ENCODE results near the gene GJD4. TPM values are rescaled to one million over a fixed set of nuclear protein-coding genes. Genes with fewer than 3 reads are reported as not detected.

Gene GJD4
- total RNA-seq, 1 experiment from 2014 or later, result not detected

DNA sequence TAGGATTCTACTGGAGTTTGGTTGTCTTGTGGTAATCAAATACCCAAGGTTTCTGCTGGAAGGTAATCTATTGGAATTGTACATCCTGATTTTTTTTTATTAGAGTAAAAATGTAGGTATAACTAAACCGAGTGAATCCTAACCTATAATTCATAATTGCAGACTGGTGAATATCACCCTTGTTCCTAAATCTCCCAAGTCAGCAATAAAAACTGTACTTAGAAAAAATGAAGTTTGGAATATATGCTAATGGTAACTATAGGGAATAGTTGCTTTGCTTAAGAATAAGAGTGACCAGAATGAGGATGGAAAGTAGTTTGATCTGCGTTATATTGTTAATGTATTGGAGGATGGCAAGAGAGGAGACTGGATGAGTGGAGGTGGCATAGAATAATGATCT is 47.7 kb downstream of the GJD4 start (continued):
- TF ChIP-seq TCF7L2 (IDR thresholded peaks at IDR 0.05; ENCODE audit: borderline replicate concordance, extremely low read depth, insufficient read depth, insufficient read length) (no peak), JUND (IDR thresholded peaks at IDR 0.05) (no peak)

GRCh38 chr10:35657621-35658020 is 52.5 kb downstream of the GJD4 start:
- DNase-seq (ENCODE audit: low read depth, low spot score), result no peak
- H4K20me1 ChIP-seq (ENCODE audit: insufficient read depth), result no peaks in the 10 kb centered on the region
- H3K9me2 ChIP-seq (ENCODE audit: insufficient read depth), result no peaks in the 10 kb centered on the region
- H3K9ac ChIP-seq (ENCODE audit: low read length), result no peak overlapping the region
- H3K4me1 ChIP-seq (ENCODE audit: control insufficient read depth in 1 of 2, insufficient read depth in 2 of 2, low read length in 2 of 2), result no peaks in the 10 kb centered on the region
- no peaks in the 10 kb centered on the region for H3K36me3 ChIP-seq (ENCODE audit: control insufficient read depth in 1 of 2, insufficient read depth in 2 of 2, low read length in 2 of 2)
- H3K79me2 ChIP-seq (ENCODE audit: insufficient read depth, low read length), result no peaks in the 10 kb centered on the region
- BruUV-seq (replicated peaks), result no TSS peak
- H3K27me3 ChIP-seq (ENCODE audit: insufficient read depth, low read length), result 0 out of 2 replicates have a peak, but pooled peaks cover 6% of the 10 kb centered on the region
- ChIA-PET POLR2A (no interaction called here), CTCF (no interaction called here), RAD21 (ENCODE audit: low non-redundant PET in 1 of 2, low total read pairs in 2 of 2, uncharacterized antibody in 2 of 2, unreplicated experiment in 2 of 2) (no interaction called here)
- no peak overlapping the region for H3K4me3 ChIP-seq (replicated peaks in 1 of 2; ENCODE audit: low read depth in 1 of 2, low read length in 2 of 2)
- intact Hi-C loops (cut with micrococcal nuclease), result no loop called here
- no peak for ATAC-seq
- TF ChIP-seq FOSL1 (IDR thresholded peaks at IDR 0.05; ENCODE audit: low read depth) (no peak), EZH2 (IDR thresholded peaks at IDR 0.05) (no peak), EZH2phosphoT487 (IDR thresholded peaks at IDR 0.05; ENCODE audit: borderline replicate concordance) (no peak), POLR2AphosphoS5 (IDR thresholded peaks at IDR 0.05; ENCODE audit: low read depth, low read length) (no peak)
- no peaks in the 10 kb centered on the region for H3K9me3 ChIP-seq (ENCODE audit: control insufficient read depth in 1 of 2, insufficient read depth in 1 of 2, low read depth in 1 of 2, low read length in 2 of 2)
- H3K4me2 ChIP-seq (ENCODE audit: low read length), result no peak overlapping the region
- H3K27ac ChIP-seq (ENCODE audit: low read depth, low read length), result no peak overlapping the region
- no peak overlapping the region for H2AFZ ChIP-seq (ENCODE audit: low read depth, low read length, poor library complexity, severe bottlenecking)

Other genes starting within 250 kb of the GJD4 start
- 0.22 TPM for gene FZD8, start 37.0 kb downstream of the GJD4 start, total RNA-seq (2021; ENCODE audit: unreplicated experiment)